PC-9 (cell line): ENCODE results near the gene ENPP3.

Experiments
- CTCF ChIP-seq: fragments of 200-600 bp; sonication (generic); conservative IDR thresholded peaks from 2 replicates; pipeline ENCODE4 v1.6.1; 2017; ENCODE audit warnings: mixed run types, antibody characterized with exemption, mild to moderate bottlenecking, moderate library complexity
- EZH2 ChIP-seq: fragments of 200-600 bp; sonication (generic); IDR thresholded peaks from 2 replicates; pipeline ENCODE4 v1.8.0; 2017; ENCODE audit warnings: antibody characterized with exemption, low read depth

GRCh38 chr6:131749023-131749422 is 111.9 kb downstream of the ENPP3 start:
- no peak for TF ChIP-seq CTCF
- no peak for TF ChIP-seq EZH2
